Measurements from ENCODE around the gene FOXP3. TPM values are rescaled to one million over a fixed set of nuclear protein-coding genes. Genes with fewer than 3 reads are reported as not detected.

FOXP3 gene
- total RNA-seq, 1 donor from 2014 or later = not detected

DNA sequence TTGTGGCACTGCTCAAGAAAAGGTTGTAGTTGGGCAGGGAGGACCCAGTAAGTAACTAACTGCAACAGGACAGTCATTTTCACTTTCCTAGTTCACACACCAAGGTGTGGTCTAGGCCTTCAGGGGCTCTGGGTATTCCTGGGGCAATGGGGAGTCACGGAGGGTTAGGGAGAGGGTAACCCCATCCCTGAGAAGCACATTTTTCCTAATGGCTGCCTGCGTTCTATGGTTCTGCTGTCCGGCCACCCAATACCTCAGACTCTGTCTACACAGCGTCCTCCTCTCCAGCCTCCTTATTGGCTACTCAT lies 4.1 kb upstream of the FOXP3 start:
- peaks cover 13% of the 10 kb centered on the region for H4K20me1 ChIP-seq (ENCODE audit: low read depth)
- no peaks in the 10 kb centered on the region for H3K36me3 ChIP-seq
- Mint-ChIP-seq H3K9me3 (peaks cover 4% of the 10 kb centered on the region), H3K27ac (peak overlapping the region; percentile 99), H3K27me3 (ENCODE audit: insufficient read depth, low read depth) (peaks cover 11% of the 10 kb centered on the region), H3K36me3 (peaks cover 4% of the 10 kb centered on the region), H3K4me3 (peak overlapping the region; percentile 94), H3K4me1 (peaks cover 17% of the 10 kb centered on the region)
- H3K4me2 ChIP-seq = peak overlapping the region; percentile 78
- peak overlapping the region; percentile 58 for H3K9ac ChIP-seq
- no peak for TF ChIP-seq EZH2 (IDR thresholded peaks at IDR 0.05)
- no peak for TF ChIP-seq EZH2phosphoT487 (IDR thresholded peaks at IDR 0.05)
- TF ChIP-seq, protein P1, sequence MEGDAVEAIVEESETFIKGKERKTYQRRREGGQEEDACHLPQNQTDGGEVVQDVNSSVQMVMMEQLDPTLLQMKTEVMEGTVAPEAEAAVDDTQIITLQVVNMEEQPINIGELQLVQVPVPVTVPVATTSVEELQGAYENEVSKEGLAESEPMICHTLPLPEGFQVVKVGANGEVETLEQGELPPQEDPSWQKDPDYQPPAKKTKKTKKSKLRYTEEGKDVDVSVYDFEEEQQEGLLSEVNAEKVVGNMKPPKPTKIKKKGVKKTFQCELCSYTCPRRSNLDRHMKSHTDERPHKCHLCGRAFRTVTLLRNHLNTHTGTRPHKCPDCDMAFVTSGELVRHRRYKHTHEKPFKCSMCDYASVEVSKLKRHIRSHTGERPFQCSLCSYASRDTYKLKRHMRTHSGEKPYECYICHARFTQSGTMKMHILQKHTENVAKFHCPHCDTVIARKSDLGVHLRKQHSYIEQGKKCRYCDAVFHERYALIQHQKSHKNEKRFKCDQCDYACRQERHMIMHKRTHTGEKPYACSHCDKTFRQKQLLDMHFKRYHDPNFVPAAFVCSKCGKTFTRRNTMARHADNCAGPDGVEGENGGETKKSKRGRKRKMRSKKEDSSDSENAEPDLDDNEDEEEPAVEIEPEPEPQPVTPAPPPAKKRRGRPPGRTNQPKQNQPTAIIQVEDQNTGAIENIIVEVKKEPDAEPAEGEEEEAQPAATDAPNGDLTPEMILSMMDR (IDR thresholded peaks at IDR 0.05) = no peak
- peaks cover 37% of the 10 kb centered on the region for H3K79me2 ChIP-seq (ENCODE audit: low read depth)
- H2AFZ ChIP-seq (replicated peaks) = no peak overlapping the region
- no peaks in the 10 kb centered on the region for H3K9me3 ChIP-seq (ENCODE audit: low read depth)
- H3F3A ChIP-seq (ENCODE audit: low read depth) = peaks cover 7% of the 10 kb centered on the region
- peak overlapping the region; percentile 62 for H3K4me3 ChIP-seq
- no peaks in the 10 kb centered on the region for H3K27me3 ChIP-seq
- peaks cover 7% of the 10 kb centered on the region for H3K4me1 ChIP-seq
- no peak overlapping the region for H3K27ac ChIP-seq
- no peak for DNase-seq (ENCODE audit: low spot score)

DNA sequence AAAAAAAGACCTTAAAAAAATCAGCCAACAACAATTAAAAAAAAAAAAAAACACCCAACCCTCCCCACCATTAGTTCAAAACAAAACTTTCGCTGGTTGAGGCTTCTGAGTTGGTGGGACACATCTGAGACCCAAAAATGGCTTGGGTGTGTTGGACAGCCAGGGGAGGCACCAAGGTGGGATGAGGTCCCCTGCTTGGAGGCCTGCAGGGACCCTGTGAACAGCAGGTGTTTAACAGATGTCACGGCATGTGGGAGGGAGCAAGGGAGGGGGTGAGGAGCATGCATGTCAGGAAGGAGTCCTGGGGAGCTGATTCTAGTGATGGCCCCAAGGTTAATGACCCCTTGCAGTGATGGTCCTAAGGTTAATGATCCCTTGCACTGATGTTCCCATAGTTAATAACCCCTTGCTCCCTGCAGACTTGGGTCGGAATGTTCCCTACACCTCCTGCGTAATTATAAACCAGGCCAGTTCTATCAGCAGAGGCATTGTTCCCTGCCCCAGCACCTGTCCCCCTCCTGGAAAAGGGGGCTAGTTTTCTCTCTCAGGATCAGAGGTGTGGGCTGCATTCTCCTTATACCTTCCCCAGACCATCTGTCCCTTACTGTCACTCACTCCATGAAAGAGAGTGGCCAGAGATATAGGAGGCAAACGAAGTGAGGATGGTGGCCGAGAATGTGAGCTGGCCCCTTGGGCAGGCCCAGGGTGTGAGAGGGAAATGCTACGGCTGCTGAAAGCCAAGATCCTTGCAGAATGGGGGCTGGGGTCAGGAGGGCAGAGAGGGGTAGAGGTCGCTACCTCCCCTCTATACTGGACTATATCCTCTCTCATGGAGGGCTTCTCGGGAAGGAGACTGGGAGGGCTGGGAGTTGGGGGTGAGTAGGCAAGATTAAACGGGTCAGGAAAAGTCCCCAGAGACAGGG lies 2.3 kb upstream of the FOXP3 start:
- H3K79me2 ChIP-seq (ENCODE audit: low read depth) = peaks cover 18% of the 10 kb centered on the region
- no peaks in the 10 kb centered on the region for H4K20me1 ChIP-seq (ENCODE audit: low read depth)
- Mint-ChIP-seq H3K4me1 (peaks cover 11% of the 10 kb centered on the region), H3K4me3 (peak overlapping the region; percentile 64), H3K27me3 (ENCODE audit: insufficient read depth, low read depth) (peaks cover 14% of the 10 kb centered on the region), H3K9me3 (peaks cover 5% of the 10 kb centered on the region), H3K36me3 (peaks cover 4% of the 10 kb centered on the region), H3K27ac (no peak overlapping the region)
- no peak for DNase-seq (ENCODE audit: low spot score)
- no peak overlapping the region for H2AFZ ChIP-seq (replicated peaks)
- no peaks in the 10 kb centered on the region for H3K9me3 ChIP-seq (ENCODE audit: low read depth)
- no peak for TF ChIP-seq EZH2phosphoT487 (IDR thresholded peaks at IDR 0.05)
- TF ChIP-seq, protein P1 (IDR thresholded peaks at IDR 0.05) = no peak
- TF ChIP-seq EZH2 (IDR thresholded peaks at IDR 0.05) = no peak
- H3K9ac ChIP-seq = no peak overlapping the region
- H3K4me1 ChIP-seq = peaks cover 7% of the 10 kb centered on the region
- peaks cover 7% of the 10 kb centered on the region for H3F3A ChIP-seq (ENCODE audit: low read depth)
- H3K27me3 ChIP-seq = no peaks in the 10 kb centered on the region
- H3K4me2 ChIP-seq = no peak overlapping the region
- H3K4me3 ChIP-seq = no peak overlapping the region
- no peaks in the 10 kb centered on the region for H3K36me3 ChIP-seq
- H3K27ac ChIP-seq = no peak overlapping the region

DNA sequence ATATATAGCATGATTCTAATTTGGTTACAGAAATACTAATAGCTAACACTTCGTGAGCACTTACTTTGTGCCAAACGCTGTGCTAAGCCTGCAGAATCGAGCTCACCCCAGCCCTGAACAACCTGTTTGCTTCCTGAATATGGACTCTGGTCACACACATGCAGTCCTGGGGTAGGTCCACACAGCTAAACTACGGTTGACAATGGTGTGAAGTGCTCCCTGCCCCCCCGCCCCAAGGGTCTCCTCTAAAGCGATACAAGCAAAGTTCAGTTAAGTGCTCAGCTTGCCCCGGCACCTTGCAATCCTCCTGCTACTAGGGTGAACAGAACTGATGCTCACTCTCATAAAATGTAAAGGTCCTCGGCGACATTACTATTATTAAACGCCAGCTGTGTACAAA lies 879 bp downstream of the FOXP3 start:
- H3K27me3 Mint-ChIP-seq (ENCODE audit: insufficient read depth, low read depth) = peaks cover 11% of the 10 kb centered on the region
- Histone ChIP-seq H2AFZ (replicated peaks) (no peak overlapping the region), H3F3A (ENCODE audit: low read depth) (peaks cover 5% of the 10 kb centered on the region), H3K9me3 (ENCODE audit: low read depth) (no peaks in the 10 kb centered on the region), H4K20me1 (ENCODE audit: low read depth) (no peaks in the 10 kb centered on the region), H3K9ac (no peak overlapping the region), H3K79me2 (ENCODE audit: low read depth) (no peaks in the 10 kb centered on the region), H3K4me1 (no peaks in the 10 kb centered on the region), H3K4me2 (no peak overlapping the region), H3K27ac (no peak overlapping the region), H3K4me3 (no peak overlapping the region), H3K27me3 (no peaks in the 10 kb centered on the region), H3K36me3 (no peaks in the 10 kb centered on the region)
- H3K4me3 Mint-ChIP-seq = no peak overlapping the region
- no peaks in the 10 kb centered on the region for H3K36me3 Mint-ChIP-seq
- H3K4me1 Mint-ChIP-seq = peaks cover 3% of the 10 kb centered on the region
- H3K9me3 Mint-ChIP-seq = peaks cover 11% of the 10 kb centered on the region
- TF ChIP-seq, protein P1 (IDR thresholded peaks at IDR 0.05) = no peak
- no peak for TF ChIP-seq EZH2 (IDR thresholded peaks at IDR 0.05)
- TF ChIP-seq EZH2phosphoT487 (IDR thresholded peaks at IDR 0.05) = no peak
- no peak for DNase-seq (ENCODE audit: low spot score)
- no peak overlapping the region for H3K27ac Mint-ChIP-seq

All from neural progenitor cell (in vitro differentiated cells).